D721Med (cell line): ENCODE data around the gene AKAIN1.

ENCODE experiments used
- DNase-seq: peaks from one replicate; pipeline ENCODE4 v3.0.0; 2011; ENCODE audit warnings: low spot score; ENCODE audit not compliant: insufficient read length
- FAIRE-seq: peaks from 2 replicates; lab custom pipeline; 2011; peaks lifted over from hg19 to GRCh38; lab: Jason Lieb, UNC
- CTCF ChIP-seq: IDR thresholded peaks from 2 replicates; pipeline ENCODE4 v1.5.1; 2012; ENCODE audit warnings: mild to moderate bottlenecking, control low read depth; ENCODE audit not compliant: insufficient read depth; ENCODE audit errors: missing control alignments

Gene AKAIN1

GRCh38 chr18:5164903-5165302, 32.2 kb downstream of the AKAIN1 start:
- TF ChIP-seq CTCF: no peak
- DNase-seq (no peak), FAIRE-seq (no peak)

GRCh38 chr18:5162111-5162510, 34.9 kb downstream of the AKAIN1 start:
- TF ChIP-seq CTCF: no peak
- no peak for FAIRE-seq
- DNase-seq: no peak

GRCh38 chr18:5159080-5159479, 38.0 kb downstream of the AKAIN1 start:
- FAIRE-seq (no peak), DNase-seq (no peak)
- no peak for TF ChIP-seq CTCF

- DNase-seq (no peak), FAIRE-seq (no peak)
- TF ChIP-seq CTCF: no peak
Observed at GRCh38 chr18:5158587-5158986, 38.5 kb downstream of the AKAIN1 start.

GRCh38 chr18:5158172-5158571, 38.9 kb downstream of the AKAIN1 start:
- no peak for FAIRE-seq
- no peak for TF ChIP-seq CTCF
- DNase-seq: no peak

GRCh38 chr18:5155907-5156287, 41.2 kb downstream of the AKAIN1 start:
- FAIRE-seq: no peak
- no peak for TF ChIP-seq CTCF
- DNase-seq: no peak

- TF ChIP-seq CTCF: no peak
- no peak for DNase-seq
- no peak for FAIRE-seq
Observed at GRCh38 chr18:5155218-5155906, 41.7 kb downstream of the AKAIN1 start.
